WTC11 (cell line): Measurements from ENCODE around the gene WDR1. TPM values are rescaled to one million over a fixed set of nuclear protein-coding genes. Genes with fewer than 3 reads are reported as not detected.

ENCODE experiments used
- ATAC-seq: fragments of 200-7000 bp; cut with Tn5 transposase; 2 replicates; pipeline ENCODE4 v1.10.0; 2021; ENCODE audit warnings: mild to moderate bottlenecking, moderate library complexity
- CTCF ChIA-PET: fragments of 300-600 bp; sonication (Branson Sonifier 250); formaldehyde crosslinking; loops from one replicate; lab custom pipeline; 2021; ENCODE audit warnings: antibody characterized with exemption; lab: Charles Lee
- POLR2A ChIA-PET: fragments of 350-600 bp; sonication (Branson Sonifier 250); formaldehyde crosslinking; loops from one replicate; lab custom pipeline; 2021; ENCODE audit warnings: antibody characterized with exemption; lab: Charles Lee
- DNase-seq: peaks from one replicate; pipeline ENCODE4 v3.0.0; 2021; ENCODE audit warnings: low spot score
- H3K27ac Mint-ChIP-seq: 2 replicates; pipeline ENCODE4 v1.8.0; 2021; ENCODE audit warnings: mixed read lengths
- H3K27me3 Mint-ChIP-seq: 2 replicates; pipeline ENCODE4 v1.8.0; 2021; ENCODE audit warnings: low read depth, mild to moderate bottlenecking, moderate library complexity, mixed read lengths
- H3K36me3 Mint-ChIP-seq: 2 replicates; pipeline ENCODE4 v1.8.0; 2021; ENCODE audit warnings: mixed read lengths
- H3K4me1 Mint-ChIP-seq: 2 replicates; pipeline ENCODE4 v1.8.0; 2022; ENCODE audit warnings: mixed read lengths
- H3K4me3 Mint-ChIP-seq: 2 replicates; pipeline ENCODE4 v1.8.0; 2021; ENCODE audit warnings: mild to moderate bottlenecking, moderate library complexity, mixed read lengths
- H3K9me3 Mint-ChIP-seq: 2 replicates; pipeline ENCODE4 v1.8.0; 2021; ENCODE audit warnings: mixed read lengths
- CREB1 ChIP-seq: sonication (generic); formaldehyde crosslinking; IDR thresholded peaks from 2 replicates; pipeline ENCODE4 v1.8.0; 2023; ENCODE audit warnings: mild to moderate bottlenecking, missing genetic modification reagents
- ETV6 ChIP-seq: sonication (generic); formaldehyde crosslinking; IDR thresholded peaks from 2 replicates; pipeline ENCODE4 v1.8.1; 2022; ENCODE audit warnings: mild to moderate bottlenecking, missing genetic modification reagents
- FOXK1 ChIP-seq: sonication (generic); formaldehyde crosslinking; IDR thresholded peaks from 2 replicates; pipeline ENCODE4 v1.8.0; 2022; ENCODE audit warnings: mild to moderate bottlenecking, moderate library complexity, missing genetic modification reagents
- JAZF1 ChIP-seq: fragments of 250-450 bp; sonication (Bioruptor Pico); IDR thresholded peaks from 2 replicates; pipeline ENCODE4 v1.9.0; 2021; ENCODE audit warnings: moderate library complexity, mild to moderate bottlenecking, inconsistent platforms
- KAT7 ChIP-seq: sonication (generic); formaldehyde crosslinking; IDR thresholded peaks from 2 replicates; pipeline ENCODE4 v1.8.1; 2023; ENCODE audit warnings: missing genetic modification reagents, mild to moderate bottlenecking, borderline replicate concordance
- MAX ChIP-seq: sonication (generic); formaldehyde crosslinking; IDR thresholded peaks from 2 replicates; pipeline ENCODE4 v1.8.0; 2022; ENCODE audit warnings: mild to moderate bottlenecking, missing genetic modification reagents
- MLX ChIP-seq: sonication (generic); formaldehyde crosslinking; IDR thresholded peaks from 2 replicates; pipeline ENCODE4 v1.8.1; 2023; ENCODE audit warnings: mild to moderate bottlenecking, missing genetic modification reagents, moderate library complexity
- PRDM15 ChIP-seq: sonication (generic); formaldehyde crosslinking; IDR thresholded peaks from 2 replicates; pipeline ENCODE4 v1.8.0; 2022; ENCODE audit warnings: missing genetic modification reagents
- PRRX2 ChIP-seq: fragments of 250-450 bp; sonication (Bioruptor Pico); IDR thresholded peaks from 2 replicates; pipeline ENCODE4 v1.8.0; 2021; ENCODE audit warnings: mild to moderate bottlenecking
- ZBTB43 ChIP-seq: sonication (generic); formaldehyde crosslinking; IDR thresholded peaks from 2 replicates; pipeline ENCODE4 v1.8.1; 2023; ENCODE audit warnings: mild to moderate bottlenecking, missing genetic modification reagents
- ZNF121 ChIP-seq: sonication (generic); formaldehyde crosslinking; IDR thresholded peaks from 2 replicates; pipeline ENCODE4 v1.8.0; 2023; ENCODE audit warnings: missing genetic modification reagents
- ZNF317 ChIP-seq: sonication (generic); formaldehyde crosslinking; IDR thresholded peaks from 2 replicates; pipeline ENCODE4 v1.8.1; 2023; ENCODE audit warnings: low read depth, mild to moderate bottlenecking, moderate library complexity, missing genetic modification reagents, borderline replicate concordance
- ZNF396 ChIP-seq: fragments of 250-450 bp; sonication (Bioruptor Pico); IDR thresholded peaks from 2 replicates; pipeline ENCODE4 v1.8.0; 2021; ENCODE audit warnings: mild to moderate bottlenecking, moderate library complexity, borderline replicate concordance
- total RNA-seq: library from RNA; stranded (reverse); gene quantifications from 3 replicates; pipeline ENCODE4 v1.2.3, GENCODE V29; 2021
- TF ChIP-seq, protein P1 (sequence below): sonication (generic); formaldehyde crosslinking; IDR thresholded peaks from 2 replicates; pipeline ENCODE4 v1.8.0; 2023; ENCODE audit warnings: mild to moderate bottlenecking, missing genetic modification reagents

Gene WDR1
- total RNA-seq, 1 experiment from 2014 or later, result 288 TPM

DNA sequence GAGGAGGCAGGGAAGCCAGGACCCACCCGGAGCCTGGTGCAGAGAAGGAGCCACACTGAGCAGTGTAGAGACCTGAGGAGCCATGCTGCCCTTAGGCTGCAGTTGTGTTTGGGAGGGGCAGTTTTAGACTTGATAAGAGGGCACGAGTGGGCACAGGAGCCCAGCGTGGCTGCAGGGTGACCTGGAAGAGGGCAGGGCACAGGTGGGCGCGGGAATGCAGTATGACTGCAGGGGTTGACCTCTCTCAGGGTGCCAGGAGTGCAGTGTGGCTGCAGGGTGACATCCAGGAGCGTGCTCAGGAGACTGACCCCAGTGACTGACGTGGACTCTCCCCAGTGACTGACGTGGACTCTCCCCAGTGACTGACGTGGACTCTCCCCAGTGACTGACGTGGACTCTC lies 14.6 kb upstream of the WDR1 start:
- H3K4me1 Mint-ChIP-seq, result no peaks in the 10 kb centered on the region
- ChIA-PET POLR2A (no interaction called here), CTCF (interaction anchor here (1.5 kb wide), 1 partner anchor 27 kb away, joined by 4 read pairs; no protein-coding TSS in a partner anchor)
- TF ChIP-seq ZNF317 (CRISPR knock-in tag) (no peak), ETV6 (CRISPR knock-in tag) (no peak), PRDM15 (no peak), PRRX2 (CRISPR knock-in tag) (no peak), ZNF396 (no peak), FOXK1 (CRISPR knock-in tag) (no peak), JAZF1 (CRISPR knock-in tag) (no peak), ZBTB43 (CRISPR knock-in tag) (no peak), KAT7 (CRISPR knock-in tag) (no peak)
- TF ChIP-seq, protein P1, sequence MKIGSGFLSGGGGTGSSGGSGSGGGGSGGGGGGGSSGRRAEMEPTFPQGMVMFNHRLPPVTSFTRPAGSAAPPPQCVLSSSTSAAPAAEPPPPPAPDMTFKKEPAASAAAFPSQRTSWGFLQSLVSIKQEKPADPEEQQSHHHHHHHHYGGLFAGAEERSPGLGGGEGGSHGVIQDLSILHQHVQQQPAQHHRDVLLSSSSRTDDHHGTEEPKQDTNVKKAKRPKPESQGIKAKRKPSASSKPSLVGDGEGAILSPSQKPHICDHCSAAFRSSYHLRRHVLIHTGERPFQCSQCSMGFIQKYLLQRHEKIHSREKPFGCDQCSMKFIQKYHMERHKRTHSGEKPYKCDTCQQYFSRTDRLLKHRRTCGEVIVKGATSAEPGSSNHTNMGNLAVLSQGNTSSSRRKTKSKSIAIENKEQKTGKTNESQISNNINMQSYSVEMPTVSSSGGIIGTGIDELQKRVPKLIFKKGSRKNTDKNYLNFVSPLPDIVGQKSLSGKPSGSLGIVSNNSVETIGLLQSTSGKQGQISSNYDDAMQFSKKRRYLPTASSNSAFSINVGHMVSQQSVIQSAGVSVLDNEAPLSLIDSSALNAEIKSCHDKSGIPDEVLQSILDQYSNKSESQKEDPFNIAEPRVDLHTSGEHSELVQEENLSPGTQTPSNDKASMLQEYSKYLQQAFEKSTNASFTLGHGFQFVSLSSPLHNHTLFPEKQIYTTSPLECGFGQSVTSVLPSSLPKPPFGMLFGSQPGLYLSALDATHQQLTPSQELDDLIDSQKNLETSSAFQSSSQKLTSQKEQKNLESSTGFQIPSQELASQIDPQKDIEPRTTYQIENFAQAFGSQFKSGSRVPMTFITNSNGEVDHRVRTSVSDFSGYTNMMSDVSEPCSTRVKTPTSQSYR (CRISPR knock-in tag), result no peak
- DNase-seq (no peak), ATAC-seq (no peak)
- H3K27ac Mint-ChIP-seq, result no peak overlapping the region
- H3K36me3 Mint-ChIP-seq, result no peaks in the 10 kb centered on the region
- peaks cover 4% of the 10 kb centered on the region; the same call in 1 of the 2 replicates for H3K27me3 Mint-ChIP-seq
- no peak overlapping the region for H3K4me3 Mint-ChIP-seq
- H3K9me3 Mint-ChIP-seq, result peaks cover 17% of the 10 kb centered on the region

GRCh38 chr4:10130178-10130888 lies 13.7 kb upstream of the WDR1 start:
- H3K4me1 Mint-ChIP-seq, result no peaks in the 10 kb centered on the region
- ATAC-seq (no peak), DNase-seq (no peak)
- H3K27ac Mint-ChIP-seq, result no peak overlapping the region
- H3K27me3 Mint-ChIP-seq, result peaks cover 4% of the 10 kb centered on the region; the same call in 1 of the 2 replicates
- no peak overlapping the region for H3K4me3 Mint-ChIP-seq
- CTCF ChIA-PET, result interaction anchor here (1.5 to 2.7 kb wide), 2 partner anchors 11 to 28 kb away, joined by 4 to 13 read pairs; no protein-coding TSS in a partner anchor
- POLR2A ChIA-PET, result no interaction called here
- TF ChIP-seq MLX (CRISPR knock-in tag) (no peak), ZNF121 (no peak), CREB1 (no peak), MAX (CRISPR knock-in tag) (no peak)
- H3K36me3 Mint-ChIP-seq, result no peaks in the 10 kb centered on the region
- H3K9me3 Mint-ChIP-seq, result peaks cover 16% of the 10 kb centered on the region
